HepG2 (cell line): Measurements from ENCODE around the gene ARHGEF4. TPM values are rescaled to one million over a fixed set of nuclear protein-coding genes. Genes with fewer than 3 reads are reported as not detected.

ENCODE experiments used
- E2F2 ChIP-seq: sonication (generic); formaldehyde crosslinking; IDR thresholded peaks from 2 replicates; pipeline ENCODE4 v1.4.0; 2020; ENCODE audit warnings: missing genetic modification reagents, borderline replicate concordance
- FOSL2 ChIP-seq: sonication (generic); formaldehyde crosslinking; IDR thresholded peaks from 2 replicates; pipeline ENCODE4 v1.4.0; 2020; ENCODE audit warnings: missing genetic modification reagents
- FOXC1 ChIP-seq: sonication (generic); formaldehyde crosslinking; IDR thresholded peaks from 2 replicates; pipeline ENCODE4 v1.8.0; 2022; ENCODE audit warnings: mild to moderate bottlenecking, missing genetic modification reagents, borderline replicate concordance
- HIC2 ChIP-seq: sonication (generic); formaldehyde crosslinking; IDR thresholded peaks from 2 replicates; pipeline ENCODE4 v1.9.0; 2022; ENCODE audit warnings: low read depth, missing genetic modification reagents
- HMG20B ChIP-seq: conservative IDR thresholded peaks from 2 replicates; pipeline ENCODE4 v1.6.1; 2016; ENCODE audit warnings: missing genetic modification reagents, missing compliant biosample characterization
- KIAA2018 ChIP-seq: sonication (generic); formaldehyde crosslinking; IDR thresholded peaks from 2 replicates; pipeline ENCODE4 v1.5.0; 2020; ENCODE audit warnings: mild to moderate bottlenecking, missing genetic modification reagents, borderline replicate concordance
- TFDP1 ChIP-seq: IDR thresholded peaks from 2 replicates; pipeline ENCODE4 v1.6.1; 2016; ENCODE audit warnings: missing compliant biosample characterization, missing genetic modification reagents, borderline replicate concordance
- XRCC5 ChIP-seq: fragments of 200-400 bp; formaldehyde crosslinking; optimal IDR thresholded peaks from 2 replicates; pipeline ENCODE3; 2017; ENCODE audit warnings: mild to moderate bottlenecking, low read length
- ZBTB7B ChIP-seq: sonication (generic); formaldehyde crosslinking; IDR thresholded peaks from 2 replicates; pipeline ENCODE4 v1.4.0; 2020; ENCODE audit warnings: missing genetic modification reagents
- ZMYM3 ChIP-seq: sonication (generic); formaldehyde crosslinking; IDR thresholded peaks from 2 replicates; pipeline ENCODE4 v1.5.1; 2020; ENCODE audit warnings: mild to moderate bottlenecking, missing genetic modification reagents
- ZNF232 ChIP-seq: sonication (generic); formaldehyde crosslinking; IDR thresholded peaks from 2 replicates; pipeline ENCODE4 v1.4.0; 2020; ENCODE audit warnings: missing genetic modification reagents, borderline replicate concordance
- ZNF253 ChIP-seq: sonication (generic); formaldehyde crosslinking; IDR thresholded peaks from 2 replicates; pipeline ENCODE4 v1.8.0; 2022; ENCODE audit warnings: mild to moderate bottlenecking, missing genetic modification reagents, borderline replicate concordance
- ZNF331 ChIP-seq: sonication (generic); formaldehyde crosslinking; IDR thresholded peaks from 2 replicates; pipeline ENCODE4 v1.4.0; 2020; ENCODE audit warnings: missing genetic modification reagents
- ZNF337 ChIP-seq: sonication (generic); formaldehyde crosslinking; IDR thresholded peaks from 2 replicates; pipeline ENCODE4 v1.5.1; 2020; ENCODE audit warnings: missing genetic modification reagents, low read depth, mild to moderate bottlenecking, borderline replicate concordance
- ZNF383 ChIP-seq: sonication (generic); formaldehyde crosslinking; IDR thresholded peaks from 2 replicates; pipeline ENCODE4 v1.4.0; 2020; ENCODE audit warnings: missing genetic modification reagents, mild to moderate bottlenecking, borderline replicate concordance
- ZNF468 ChIP-seq: sonication (generic); formaldehyde crosslinking; IDR thresholded peaks from 2 replicates; pipeline ENCODE4 v1.8.0; 2022; ENCODE audit warnings: mild to moderate bottlenecking, moderate library complexity, missing genetic modification reagents
- ZNF567 ChIP-seq: sonication (generic); formaldehyde crosslinking; IDR thresholded peaks from 2 replicates; pipeline ENCODE4 v1.8.1; 2023; ENCODE audit warnings: mild to moderate bottlenecking, missing genetic modification reagents, borderline replicate concordance
- polyA plus RNA-seq, 8 experiments: library from polyadenylated mRNA; depleted of rRNA in 3 of 8; stranded (reverse) in 7 of 8; unstranded in 1 of 8; fragments of >200 nt; fragmentation: Illumina TruSeq in 4 of 8; extraction: Trizol in 4 of 8; gene quantifications; 2 replicates each; pipeline versions ENCODE4 v1.2.1 to v1.2.3, GENCODE V29; 2011 to 2016; ENCODE audit warnings: low read depth in 4 of 8, missing spikeins in 1 of 8, mixed read lengths in 1 of 8; ENCODE audit not compliant: insufficient read depth in 1 of 8
- total RNA-seq, 5 experiments: library from RNA; depleted of rRNA; stranded (reverse); fragments of >200 nt; fragmentation: Illumina TruSeq; extraction: Trizol; gene quantifications; 2 replicates each; pipeline ENCODE4 v1.2.3, GENCODE V29; 2016; ENCODE audit warnings: low read depth in 1 of 5

Gene ARHGEF4
- total and polyA plus RNA-seq, 2 of the 13 experiments (the other 11 are each of a cell fraction or from before 2014, with no cell fraction given) = 0.11 to 0.13 TPM

- TF ChIP-seq ZNF468 (CRISPR knock-in tag) (0 out of 2 replicates have a peak, but pooled peaks have one; percentile 12), FOSL2 (CRISPR knock-in tag) (no peak), HIC2 (no peak), ZNF567 (CRISPR knock-in tag) (0 out of 2 replicates have a peak, but pooled peaks have one; percentile 4), ZMYM3 (CRISPR knock-in tag) (0 out of 2 replicates have a peak, but pooled peaks have one; percentile 37), FOXC1 (CRISPR knock-in tag) (0 out of 2 replicates have a peak, but pooled peaks have one; percentile 58), ZNF337 (CRISPR knock-in tag) (no peak), HMG20B (CRISPR knock-in tag) (no peak), E2F2 (CRISPR knock-in tag) (no peak), KIAA2018 (CRISPR knock-in tag) (peak; percentile 35; the same call in 1 of the 2 replicates), ZNF253 (CRISPR knock-in tag) (no peak), ZNF232 (CRISPR knock-in tag) (0 out of 2 replicates have a peak, but pooled peaks have one; percentile 42), ZNF331 (CRISPR knock-in tag) (no peak), ZBTB7B (CRISPR knock-in tag) (no peak), TFDP1 (0 out of 2 replicates have a peak, but pooled peaks have one; percentile 54), ZNF383 (no peak), XRCC5 (no peak)
Measured at GRCh38 chr2:131092458-131093005, 255.8 kb downstream of the ARHGEF4 start (continued).
